ENCODE results near the gene PHETA1. TPM values are rescaled to one million over a fixed set of nuclear protein-coding genes. Genes with fewer than 3 reads are reported as not detected.

PHETA1 gene
- total RNA-seq, 1 donor from 2014 or later, result 14.9 TPM

GRCh38 chr12:111349748-111350520 is 19.0 kb downstream of the PHETA1 start:
- H3K4me2 ChIP-seq (ENCODE audit: low read length), result no peak overlapping the region
- H3K27ac ChIP-seq (ENCODE audit: low read depth, low read length), result no peak overlapping the region
- H4K20me1 ChIP-seq (ENCODE audit: insufficient read depth, low read length), result no peaks in the 10 kb centered on the region
- Mint-ChIP-seq H3K4me3 (ENCODE audit: unreplicated experiment) (no peak overlapping the region), H3K4me1 (ENCODE audit: low read depth, unreplicated experiment) (no peaks in the 10 kb centered on the region), H3K9me3 (ENCODE audit: unreplicated experiment) (peaks cover 14% of the 10 kb centered on the region), H3K27me3 (ENCODE audit: low read depth, unreplicated experiment) (no peaks in the 10 kb centered on the region), H3K36me3 (ENCODE audit: low read depth, unreplicated experiment) (peaks cover 3% of the 10 kb centered on the region), H3K27ac (ENCODE audit: unreplicated experiment) (no peak overlapping the region)
- H3K4me3 ChIP-seq (ENCODE audit: insufficient read depth, low read depth, low read length), result no peak overlapping the region
- no peak overlapping the region for H3K9ac ChIP-seq (ENCODE audit: low read length)
- DNase-seq (ENCODE audit: low read depth), result no peak
- no peaks in the 10 kb centered on the region for H3K36me3 ChIP-seq (ENCODE audit: insufficient read depth, low read length)
- no peaks in the 10 kb centered on the region for H3K27me3 ChIP-seq (ENCODE audit: insufficient read depth, low read length)
- peaks cover 6% of the 10 kb centered on the region for H3K9me3 ChIP-seq (ENCODE audit: insufficient read depth, low read depth, low read length)
- no peak overlapping the region for H2AFZ ChIP-seq (ENCODE audit: low read depth, low read length)
- TF ChIP-seq EZH2 (IDR thresholded peaks at IDR 0.05; ENCODE audit: insufficient read depth, low read length), result no peak
- no peak for TF ChIP-seq CTCF (IDR thresholded peaks at IDR 0.05; ENCODE audit: insufficient read depth, low read depth, low read length)
- no peaks in the 10 kb centered on the region for H3K4me1 ChIP-seq (ENCODE audit: insufficient read depth, low read length)
- no peak for FAIRE-seq
- no peaks in the 10 kb centered on the region for H3K79me2 ChIP-seq (ENCODE audit: insufficient read depth, low read length)

- FAIRE-seq (no peak), DNase-seq (ENCODE audit: low read depth) (no peak)
- H3K27me3 ChIP-seq (ENCODE audit: insufficient read depth, low read length), result no peaks in the 10 kb centered on the region
- H3K9me3 ChIP-seq (ENCODE audit: insufficient read depth, low read depth, low read length), result peaks cover 6% of the 10 kb centered on the region
- H3K36me3 ChIP-seq (ENCODE audit: insufficient read depth, low read length), result no peaks in the 10 kb centered on the region
- Mint-ChIP-seq H3K27me3 (ENCODE audit: low read depth, unreplicated experiment) (no peaks in the 10 kb centered on the region), H3K4me3 (ENCODE audit: unreplicated experiment) (no peak overlapping the region), H3K36me3 (ENCODE audit: low read depth, unreplicated experiment) (peaks cover 3% of the 10 kb centered on the region), H3K27ac (ENCODE audit: unreplicated experiment) (no peak overlapping the region), H3K4me1 (ENCODE audit: low read depth, unreplicated experiment) (no peaks in the 10 kb centered on the region), H3K9me3 (ENCODE audit: unreplicated experiment) (peaks cover 14% of the 10 kb centered on the region)
- no peak for TF ChIP-seq EZH2 (IDR thresholded peaks at IDR 0.05; ENCODE audit: insufficient read depth, low read length)
- TF ChIP-seq CTCF (IDR thresholded peaks at IDR 0.05; ENCODE audit: insufficient read depth, low read depth, low read length), result no peak
- H3K9ac ChIP-seq (ENCODE audit: low read length), result no peak overlapping the region
- no peak overlapping the region for H3K4me2 ChIP-seq (ENCODE audit: low read length)
- no peak overlapping the region for H3K27ac ChIP-seq (ENCODE audit: low read depth, low read length)
- H3K4me3 ChIP-seq (ENCODE audit: insufficient read depth, low read depth, low read length), result no peak overlapping the region
- no peaks in the 10 kb centered on the region for H4K20me1 ChIP-seq (ENCODE audit: insufficient read depth, low read length)
- no peaks in the 10 kb centered on the region for H3K79me2 ChIP-seq (ENCODE audit: insufficient read depth, low read length)
- H3K4me1 ChIP-seq (ENCODE audit: insufficient read depth, low read length), result no peaks in the 10 kb centered on the region
- H2AFZ ChIP-seq (ENCODE audit: low read depth, low read length), result no peak overlapping the region
Measured at GRCh38 chr12:111349101-111349747, 19.7 kb downstream of the PHETA1 start.
